SK-N-SH treated with all-trans-retinoic acid at 6 μM for 48 hours (cell line): ENCODE data around the gene HLA-F.

Source experiments
- ATAC-seq: fragments of 200-7000 bp; cut with Tn5 transposase; 3 replicates; pipeline ENCODE4 v1.9.1; 2020; ENCODE audit warnings: mild to moderate bottlenecking, moderate library complexity
- ARNTL ChIP-seq: fragments of 450-650 bp; formaldehyde crosslinking; IDR thresholded peaks from 2 replicates; pipeline ENCODE4 v1.5.0; 2020; ENCODE audit warnings: low read depth, mild to moderate bottlenecking, moderate library complexity, borderline replicate concordance
- BACH2 ChIP-seq: fragments of 250-450 bp; sonication (Bioruptor Pico); IDR thresholded peaks from 2 replicates; pipeline ENCODE4 v1.9.0; 2021; ENCODE audit warnings: mild to moderate bottlenecking, borderline replicate concordance
- CREB5 ChIP-seq: fragments of 250-450 bp; sonication (Bioruptor Pico); IDR thresholded peaks from 2 replicates; pipeline ENCODE4 v1.5.1; 2020; ENCODE audit warnings: low read depth, mild to moderate bottlenecking, moderate library complexity
- CSDC2 ChIP-seq: fragments of 250-450 bp; sonication (Bioruptor Pico); IDR thresholded peaks from 2 replicates; pipeline ENCODE4 v1.5.0; 2020; ENCODE audit warnings: mild to moderate bottlenecking, moderate library complexity
- CSRNP3 ChIP-seq: fragments of 250-450 bp; sonication (Bioruptor Pico); IDR thresholded peaks from 2 replicates; pipeline ENCODE4 v1.5.1; 2021; ENCODE audit warnings: mild to moderate bottlenecking, moderate library complexity
- ESRRG ChIP-seq: fragments of 250-450 bp; sonication (Bioruptor Pico); IDR thresholded peaks from 2 replicates; pipeline ENCODE4 v1.6.1; 2021; ENCODE audit warnings: mild to moderate bottlenecking
- GLIS3 ChIP-seq: fragments of 250-450 bp; sonication (Bioruptor Pico); IDR thresholded peaks from 2 replicates; pipeline ENCODE4 v1.5.0; 2020; ENCODE audit warnings: mild to moderate bottlenecking, moderate library complexity
- ISL1 ChIP-seq: fragments of 250-450 bp; sonication (Bioruptor Pico); IDR thresholded peaks from 2 replicates; pipeline ENCODE4 v2.1.2; 2022; ENCODE audit warnings: mild to moderate bottlenecking, moderate library complexity
- PATZ1 ChIP-seq: fragments of 250-450 bp; sonication (Bioruptor Pico); IDR thresholded peaks from 2 replicates; pipeline ENCODE4 v1.8.0; 2020; ENCODE audit warnings: mild to moderate bottlenecking, moderate library complexity, borderline replicate concordance
- POU6F1 ChIP-seq: fragments of 250-450 bp; sonication (Bioruptor Pico); IDR thresholded peaks from 2 replicates; pipeline ENCODE4 v1.8.0; 2021; ENCODE audit warnings: low read depth, mild to moderate bottlenecking, moderate library complexity, borderline replicate concordance
- PPARA ChIP-seq: fragments of 250-450 bp; sonication (Bioruptor Pico); IDR thresholded peaks from 2 replicates; pipeline ENCODE4 v1.5.0; 2020; ENCODE audit warnings: mild to moderate bottlenecking, borderline replicate concordance
- RARB ChIP-seq: fragments of 250-450 bp; sonication (Bioruptor Pico); IDR thresholded peaks from 2 replicates; pipeline ENCODE4 v1.8.0; 2021; ENCODE audit warnings: mild to moderate bottlenecking, moderate library complexity
- SNAI2 ChIP-seq: fragments of 250-450 bp; sonication (Bioruptor Pico); IDR thresholded peaks from 2 replicates; pipeline ENCODE4 v1.5.0; 2020; ENCODE audit warnings: mild to moderate bottlenecking, moderate library complexity
- TCF4 ChIP-seq: fragments of 250-450 bp; sonication (Bioruptor Pico); IDR thresholded peaks from 2 replicates; pipeline ENCODE4 v1.8.0; 2021; ENCODE audit warnings: mild to moderate bottlenecking, moderate library complexity, borderline replicate concordance
- TOX ChIP-seq: fragments of 250-450 bp; sonication (Bioruptor Pico); IDR thresholded peaks from 2 replicates; pipeline ENCODE4 v1.8.0; 2021; ENCODE audit warnings: mild to moderate bottlenecking, moderate library complexity, borderline replicate concordance
- TSHZ2 ChIP-seq: fragments of 250-450 bp; sonication (Bioruptor Pico); IDR thresholded peaks from 2 replicates; pipeline ENCODE4 v1.5.0; 2020; ENCODE audit warnings: mild to moderate bottlenecking, moderate library complexity
- ZC3H10 ChIP-seq: fragments of 250-450 bp; sonication (Bioruptor Pico); IDR thresholded peaks from 2 replicates; pipeline ENCODE4 v1.5.1; 2021; ENCODE audit warnings: mild to moderate bottlenecking, moderate library complexity
- ZFP3 ChIP-seq: fragments of 250-450 bp; sonication (Bioruptor Pico); IDR thresholded peaks from 2 replicates; pipeline ENCODE4 v1.5.0; 2020; ENCODE audit warnings: mild to moderate bottlenecking, moderate library complexity
- ZFP30 ChIP-seq: fragments of 450-650 bp; formaldehyde crosslinking; IDR thresholded peaks from 2 replicates; pipeline ENCODE4 v1.5.0; 2022; ENCODE audit warnings: mild to moderate bottlenecking, moderate library complexity
- ZNF565 ChIP-seq: fragments of 450-650 bp; formaldehyde crosslinking; conservative IDR thresholded peaks from 2 replicates; pipeline ENCODE4 v1.5.0; 2020; ENCODE audit warnings: low read depth, mild to moderate bottlenecking, moderate library complexity
- ZNF70 ChIP-seq: fragments of 450-650 bp; formaldehyde crosslinking; IDR thresholded peaks from 2 replicates; pipeline ENCODE4 v1.5.0; 2020; ENCODE audit warnings: mild to moderate bottlenecking, moderate library complexity
- ZNF8 ChIP-seq: fragments of 450-650 bp; formaldehyde crosslinking; IDR thresholded peaks from 2 replicates; pipeline ENCODE4 v1.5.0; 2020; ENCODE audit warnings: mild to moderate bottlenecking, moderate library complexity

The HLA-F gene

GRCh38 chr6:29733057-29733456 lies 9.8 kb downstream of the HLA-F start:
- no peak for ATAC-seq
- TF ChIP-seq SNAI2 (CRISPR knock-in tag) = no peak
- TF ChIP-seq ESRRG (CRISPR knock-in tag) = no peak
- no peak for TF ChIP-seq ZNF70 (CRISPR knock-in tag)
- no peak for TF ChIP-seq ZFP3 (CRISPR knock-in tag)
- TF ChIP-seq GLIS3 (CRISPR knock-in tag) = no peak
- TF ChIP-seq TCF4 (CRISPR knock-in tag) = no peak
- TF ChIP-seq ZC3H10 (CRISPR knock-in tag) = no peak
- TF ChIP-seq CREB5 (CRISPR knock-in tag) = no peak
- TF ChIP-seq CSDC2 (CRISPR knock-in tag) = no peak
- TF ChIP-seq PPARA (CRISPR knock-in tag) = no peak
- no peak for TF ChIP-seq ZFP30 (CRISPR knock-in tag)
- TF ChIP-seq ISL1 = no peak
- TF ChIP-seq BACH2 (CRISPR knock-in tag) = no peak
- TF ChIP-seq PATZ1 (CRISPR knock-in tag) = no peak
- no peak for TF ChIP-seq ARNTL
- no peak for TF ChIP-seq RARB (CRISPR knock-in tag)

- TF ChIP-seq ISL1 (no peak), ZNF70 (CRISPR knock-in tag) (no peak), ZNF565 (CRISPR knock-in tag) (no peak), SNAI2 (CRISPR knock-in tag) (no peak), ZFP3 (CRISPR knock-in tag) (no peak), PPARA (CRISPR knock-in tag) (no peak), PATZ1 (CRISPR knock-in tag) (no peak), ESRRG (CRISPR knock-in tag) (no peak), TOX (CRISPR knock-in tag) (no peak), TCF4 (CRISPR knock-in tag) (no peak), POU6F1 (no peak), RARB (CRISPR knock-in tag) (no peak), BACH2 (CRISPR knock-in tag) (no peak), ARNTL (no peak), CSDC2 (CRISPR knock-in tag) (no peak)
- TF ChIP-seq, all 23 proteins: peak for 0
- ATAC-seq = no peak
Observed at GRCh38 chr6:29734046-29735018, 11.1 kb downstream of the HLA-F start.

- ATAC-seq = no peak
- TF ChIP-seq TOX (CRISPR knock-in tag) (no peak), ISL1 (no peak), TSHZ2 (CRISPR knock-in tag) (no peak), ZNF8 (CRISPR knock-in tag) (no peak), ZC3H10 (CRISPR knock-in tag) (no peak), CSRNP3 (CRISPR knock-in tag) (no peak), CSDC2 (CRISPR knock-in tag) (no peak), ARNTL (no peak), PPARA (CRISPR knock-in tag) (no peak), SNAI2 (CRISPR knock-in tag) (no peak), ZNF565 (CRISPR knock-in tag) (no peak), TCF4 (CRISPR knock-in tag) (no peak), BACH2 (CRISPR knock-in tag) (no peak)
Observed at GRCh38 chr6:29736563-29736962, 13.3 kb downstream of the HLA-F start.
